GM12878 (cell line): ENCODE data around the gene WASF2. TPM values are rescaled to one million over a fixed set of nuclear protein-coding genes. Genes with fewer than 3 reads are reported as not detected.

ENCODE experiments used
- ATAC-seq: fragments of 200-7000 bp; cut with Tn5 transposase; 3 replicates; pipeline ENCODE4 v1.9.1; 2020; ENCODE audit warnings: mild to moderate bottlenecking, moderate library complexity
- BruUV-seq: library from RNA; stranded (reverse); fragments of 400-500 nt; replicated peaks from 2 replicates; lab custom pipeline; 2021; lab: Mats Ljungman, UMichigan
- CTCF ChIA-PET: fragments of 300-600 bp; sonication (Branson Sonifier 250); formaldehyde crosslinking; extraction: SDS; loops from one replicate; lab custom pipeline; 2021; ENCODE audit warnings: inconsistent platforms; lab: Yijun Ruan, JAX
- POLR2A ChIA-PET: fragments of 350-600 bp; formaldehyde crosslinking; extraction: SDS; loops from one replicate; lab custom pipeline; 2021; ENCODE audit warnings: inconsistent platforms; lab: Charles Lee
- RAD21 ChIA-PET: fragments of 300-600 bp; sonication (Branson Sonifier 250); formaldehyde crosslinking; loops from one replicate; lab custom pipeline; 2023; ENCODE audit warnings: antibody characterized with exemption; ENCODE audit not compliant: unreplicated experiment; lab: Charles Lee
- SMC1A ChIA-PET: fragments of 300-600 bp; sonication (Branson Sonifier 250); formaldehyde crosslinking; loops from one replicate; lab custom pipeline; 2023; ENCODE audit not compliant: unreplicated experiment, uncharacterized antibody; lab: Charles Lee
- DNase-seq: peaks from one replicate; pipeline ENCODE4 v3.0.0-alpha.2; 2011; ENCODE audit warnings: low read depth, low spot score
- FAIRE-seq: peaks from 3 replicates; lab custom pipeline; 2011; peaks lifted over from hg19 to GRCh38; lab: Jason Lieb, UNC
- H2AFZ ChIP-seq: 2 replicates; pipeline ENCODE4 v1.6.0; 2011; ENCODE audit warnings: low read depth, low read length, control low read depth; ENCODE audit not compliant: control insufficient read depth
- H3K27ac ChIP-seq: 2 replicates; pipeline ENCODE4 v1.5.1; 2011; ENCODE audit warnings: control low read depth; ENCODE audit not compliant: control insufficient read depth, insufficient read depth
- H3K27me3 ChIP-seq, 2 experiments: replicated peaks in 1 of 2; 2 replicates each; pipeline versions ENCODE4 v1.6.0 to v1.6.1; 2011; ENCODE audit warnings: low read length in 1 of 2; ENCODE audit not compliant: control insufficient read depth in 2 of 2, insufficient read depth in 2 of 2
- H3K36me3 ChIP-seq, 2 experiments: 2 replicates each; pipeline ENCODE4 v1.5.1; 2011; ENCODE audit warnings: low read length in 1 of 2; ENCODE audit not compliant: control insufficient read depth in 2 of 2, insufficient read depth in 2 of 2
- H3K4me1 ChIP-seq: 2 replicates; pipeline ENCODE4 v1.6.1; 2011; ENCODE audit warnings: mild to moderate bottlenecking, low read length, moderate library complexity, mixed read lengths; ENCODE audit not compliant: control insufficient read depth, insufficient read depth
- H3K4me2 ChIP-seq: 2 replicates; pipeline ENCODE4 v1.6.0; 2011; ENCODE audit warnings: control low read depth; ENCODE audit not compliant: control insufficient read depth, insufficient read depth
- H3K4me3 ChIP-seq: fragments of 200-600 bp; sonication (generic); 2 replicates; pipeline ENCODE4 v1.5.1; 2016
- H3K79me2 ChIP-seq: 2 replicates; pipeline ENCODE4 v1.6.0; 2011; ENCODE audit warnings: low read length; ENCODE audit not compliant: control insufficient read depth, insufficient read depth
- H3K9ac ChIP-seq: 2 replicates; pipeline ENCODE4 v1.8.0; 2011; ENCODE audit warnings: low read length, control low read depth, mixed read lengths; ENCODE audit not compliant: control insufficient read depth, insufficient read depth
- H3K9me3 ChIP-seq: replicated peaks from 3 replicates; pipeline ENCODE4 v1.5.1; 2011; ENCODE audit warnings: mild to moderate bottlenecking, low read length; ENCODE audit not compliant: control insufficient read depth, insufficient read depth
- H4K20me1 ChIP-seq: 2 replicates; pipeline ENCODE4 v1.6.0; 2011; ENCODE audit not compliant: control insufficient read depth, insufficient read depth
- ESRRA ChIP-seq: IDR thresholded peaks from 2 replicates; pipeline ENCODE4 v1.6.1; 2012; ENCODE audit warnings: mild to moderate bottlenecking, low read length, improper control_type of control experiment
- FOXK2 ChIP-seq: fragments of 450-650 bp; IDR thresholded peaks from 2 replicates; pipeline ENCODE4 v1.6.1; 2017; ENCODE audit warnings: mild to moderate bottlenecking, moderate library complexity
- HCFC1 ChIP-seq: fragments of 150-350 bp; IDR thresholded peaks from 2 replicates; pipeline ENCODE4 v1.6.1; 2014; ENCODE audit warnings: low read length
- IRF4 ChIP-seq: IDR thresholded peaks from 2 replicates; pipeline ENCODE4 v1.6.1; 2011; ENCODE audit warnings: low read depth, low read length
- MEF2A ChIP-seq: IDR thresholded peaks from 2 replicates; pipeline ENCODE4 v1.6.1; 2011; ENCODE audit warnings: low read depth, mild to moderate bottlenecking, low read length, moderate library complexity; ENCODE audit not compliant: insufficient read depth
- NR2F1 ChIP-seq: fragments of 450-650 bp; conservative IDR thresholded peaks from 2 replicates; pipeline ENCODE4 v1.6.1; 2017; ENCODE audit warnings: mild to moderate bottlenecking
- TAF1 ChIP-seq: IDR thresholded peaks from 2 replicates; pipeline ENCODE4 v1.6.1; 2011; ENCODE audit warnings: mild to moderate bottlenecking, low read depth, low read length, borderline replicate concordance
- TCF12 ChIP-seq: IDR thresholded peaks from 2 replicates; pipeline ENCODE4 v1.6.1; 2011; ENCODE audit warnings: low read depth, mild to moderate bottlenecking, low read length
- ZNF217 ChIP-seq: fragments of 450-650 bp; IDR thresholded peaks from 2 replicates; pipeline ENCODE4 v1.6.1; 2017; ENCODE audit warnings: antibody characterized with exemption, mild to moderate bottlenecking
- ZNF622 ChIP-seq: fragments of 450-650 bp; IDR thresholded peaks from 2 replicates; pipeline ENCODE4 v1.6.1; 2017; ENCODE audit warnings: mild to moderate bottlenecking, inconsistent platforms
- WGBS: methylation state at CpG from one replicate; pipeline ENCODE4 v1.1.6; 2016; ENCODE audit warnings: low lambda C conversion rate; ENCODE audit not compliant: insufficient replicate concordance, insufficient coverage; ENCODE audit errors: missing lambda C conversion rate; 5-methylcytosine and 5-hydroxymethylcytosine counted together
- in situ Hi-C: fragments of 300-500 bp; cut with MboI; formaldehyde crosslinking; loops from 9 replicates; pipeline ENCODE4 v1.14.3; 2018; ENCODE audit warnings: mixed read lengths
- intact Hi-C: fragments of 100-400 bp; cut with micrococcal nuclease; formaldehyde crosslinking; loops from one replicate; pipeline ENCODE4 v1.14.2; 2022; ENCODE audit not compliant: unreplicated experiment
- polyA plus RNA-seq, 11 experiments: library from polyadenylated mRNA; depleted of rRNA in 4 of 11; unstranded in 6 of 11; stranded (reverse) in 5 of 11; fragments of >200 nt; fragmentation: Nextera tagmentation in 4 of 11; fragmentation: Illumina TruSeq in 1 of 11; extraction: Ambion mirVana in 4 of 11; extraction: Trizol in 1 of 11; gene quantifications; 1 replicate in 1 of 11; 2 replicates in 10 of 11; pipeline versions ENCODE4 v1.2.1 to v1.2.3, GENCODE V29; 2011 to 2016; ENCODE audit warnings: inconsistent platforms in 2 of 11, missing spikeins in 2 of 11, low read depth in 1 of 11
- total RNA-seq, 4 experiments: library from RNA; depleted of rRNA in 3 of 4; stranded (reverse); fragments of >200 nt in 3 of 4; fragmentation: Illumina TruSeq in 1 of 4; extraction: Trizol in 1 of 4; gene quantifications; 2 replicates each; pipeline versions ENCODE4 v1.2.1 to v1.2.3, GENCODE V29; 2013 to 2021
- TF ChIP-seq, protein P1 (sequence below): IDR thresholded peaks from 2 replicates; pipeline ENCODE4 v1.6.1; 2011; ENCODE audit warnings: low read depth, low read length, improper control_type of control experiment, borderline replicate concordance
- TF ChIP-seq, protein P2 (sequence below): fragments of 450-650 bp; IDR thresholded peaks from 2 replicates; pipeline ENCODE4 v1.6.1; 2017; ENCODE audit warnings: low read depth, mild to moderate bottlenecking, moderate library complexity
- TF ChIP-seq, protein P3 (sequence below): IDR thresholded peaks from 2 replicates; pipeline ENCODE4 v1.6.1; 2012; ENCODE audit warnings: low read depth, low read length, improper control_type of control experiment

The WASF2 gene
- total and polyA plus RNA-seq, 10 of the 15 experiments (the other 5 are each of a cell fraction or from before 2014, with no cell fraction given), result 7.0 to 111 (median 37.1) TPM

DNA sequence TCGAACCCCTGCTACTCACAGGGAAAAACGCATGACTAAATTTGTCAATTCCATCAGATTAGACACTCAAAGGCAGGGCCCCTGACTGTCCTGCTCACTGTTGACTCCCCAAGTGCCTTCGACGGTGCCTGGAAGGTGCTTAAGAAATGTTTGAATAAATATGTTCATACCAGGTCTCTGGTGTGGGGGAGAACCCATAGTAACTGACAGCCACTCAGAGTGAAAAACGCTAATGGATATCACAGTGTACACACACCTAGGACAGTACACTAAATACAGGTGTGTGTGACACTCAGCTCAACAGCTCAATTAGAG is 39.7 kb upstream of the WASF2 start:
- FAIRE-seq, result no peak
- Histone ChIP-seq H3K9ac (no peak overlapping the region), H4K20me1 (no peaks in the 10 kb centered on the region), H3K4me1 (peaks cover 34% of the 10 kb centered on the region), H3K9me3 (no peaks in the 10 kb centered on the region), H3K27me3 (no peaks in the 10 kb centered on the region), H3K27ac (no peak overlapping the region), H3K4me3 (no peak overlapping the region), H3K4me2 (no peak overlapping the region), H3K79me2 (peaks cover 4% of the 10 kb centered on the region; the same call in 1 of the 2 replicates), H3K36me3 (no peaks in the 10 kb centered on the region), H2AFZ (no peak overlapping the region)
- BruUV-seq, result no TSS peak
- no peak for ATAC-seq
- DNase-seq, result no peak
- CTCF ChIA-PET, result no interaction called here
- in situ Hi-C loops, result no loop called here
- SMC1A ChIA-PET, result interaction anchor here (1.2 kb wide), 1 partner anchor 71 kb away, joined by 3 read pairs; no protein-coding TSS in a partner anchor
- POLR2A ChIA-PET, result no interaction called here
- TF ChIP-seq ESRRA (no peak), NR2F1 (no peak), FOXK2 (no peak), TCF12 (no peak), ZNF217 (no peak), IRF4 (no peak), ZNF622 (no peak), HCFC1 (no peak), TAF1 (no peak), MEF2A (no peak)
- TF ChIP-seq, protein P1, sequence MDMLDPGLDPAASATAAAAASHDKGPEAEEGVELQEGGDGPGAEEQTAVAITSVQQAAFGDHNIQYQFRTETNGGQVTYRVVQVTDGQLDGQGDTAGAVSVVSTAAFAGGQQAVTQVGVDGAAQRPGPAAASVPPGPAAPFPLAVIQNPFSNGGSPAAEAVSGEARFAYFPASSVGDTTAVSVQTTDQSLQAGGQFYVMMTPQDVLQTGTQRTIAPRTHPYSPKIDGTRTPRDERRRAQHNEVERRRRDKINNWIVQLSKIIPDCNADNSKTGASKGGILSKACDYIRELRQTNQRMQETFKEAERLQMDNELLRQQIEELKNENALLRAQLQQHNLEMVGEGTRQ, result no peak
- TF ChIP-seq, protein P2, sequence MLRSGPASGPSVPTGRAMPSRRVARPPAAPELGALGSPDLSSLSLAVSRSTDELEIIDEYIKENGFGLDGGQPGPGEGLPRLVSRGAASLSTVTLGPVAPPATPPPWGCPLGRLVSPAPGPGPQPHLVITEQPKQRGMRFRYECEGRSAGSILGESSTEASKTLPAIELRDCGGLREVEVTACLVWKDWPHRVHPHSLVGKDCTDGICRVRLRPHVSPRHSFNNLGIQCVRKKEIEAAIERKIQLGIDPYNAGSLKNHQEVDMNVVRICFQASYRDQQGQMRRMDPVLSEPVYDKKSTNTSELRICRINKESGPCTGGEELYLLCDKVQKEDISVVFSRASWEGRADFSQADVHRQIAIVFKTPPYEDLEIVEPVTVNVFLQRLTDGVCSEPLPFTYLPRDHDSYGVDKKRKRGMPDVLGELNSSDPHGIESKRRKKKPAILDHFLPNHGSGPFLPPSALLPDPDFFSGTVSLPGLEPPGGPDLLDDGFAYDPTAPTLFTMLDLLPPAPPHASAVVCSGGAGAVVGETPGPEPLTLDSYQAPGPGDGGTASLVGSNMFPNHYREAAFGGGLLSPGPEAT, result no peak
- TF ChIP-seq, protein P3, sequence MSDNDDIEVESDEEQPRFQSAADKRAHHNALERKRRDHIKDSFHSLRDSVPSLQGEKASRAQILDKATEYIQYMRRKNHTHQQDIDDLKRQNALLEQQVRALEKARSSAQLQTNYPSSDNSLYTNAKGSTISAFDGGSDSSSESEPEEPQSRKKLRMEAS, result no peak
- 77% methylated on average over 5 of the region's 5 CpGs for WGBS
- intact Hi-C loops, result no loop called here
- RAD21 ChIA-PET, result no interaction called here
